HG03025 (cell line): ENCODE measurements around the gene VRK1.

Experiments used
- ATAC-seq: cut with Tn5 transposase; IDR thresholded peaks from one replicate; pipeline ENCODE4 v1.9.1; 2021; ENCODE audit warnings: mild to moderate bottlenecking, moderate library complexity; ENCODE audit not compliant: unreplicated experiment, low FRiP score

VRK1 gene

GRCh38 chr14:96817750-96818666, 20.8 kb downstream of the VRK1 start:
- ATAC-seq = no peak

- ATAC-seq = no peak
Measured at GRCh38 chr14:96821501-96821900, 24.3 kb downstream of the VRK1 start.

GRCh38 chr14:96823652-96824051, 26.5 kb downstream of the VRK1 start:
- ATAC-seq = no peak

GRCh38 chr14:96824283-96824682, 27.1 kb downstream of the VRK1 start:
- ATAC-seq = no peak

GRCh38 chr14:96826818-96827217, 29.6 kb downstream of the VRK1 start:
- no peak for ATAC-seq

GRCh38 chr14:96827290-96827689, 30.1 kb downstream of the VRK1 start:
- no peak for ATAC-seq

GRCh38 chr14:96829791-96830190, 32.6 kb downstream of the VRK1 start:
- ATAC-seq = no peak

- ATAC-seq = no peak
Measured at GRCh38 chr14:96830946-96831345, 33.8 kb downstream of the VRK1 start.

GRCh38 chr14:96832351-96832750, 35.2 kb downstream of the VRK1 start:
- no peak for ATAC-seq

- ATAC-seq = no peak
Measured at GRCh38 chr14:96838449-96838848, 41.3 kb downstream of the VRK1 start.

GRCh38 chr14:96839251-96839650, 42.1 kb downstream of the VRK1 start:
- no peak for ATAC-seq

- ATAC-seq = no peak
Measured at GRCh38 chr14:96843137-96843536, 46.0 kb downstream of the VRK1 start.

GRCh38 chr14:96844857-96845570, 47.8 kb downstream of the VRK1 start:
- ATAC-seq = no peak

GRCh38 chr14:96847451-96847850, 50.3 kb downstream of the VRK1 start:
- ATAC-seq = no peak

GRCh38 chr14:96848011-96848410, 50.8 kb downstream of the VRK1 start:
- no peak for ATAC-seq

- no peak for ATAC-seq
Measured at GRCh38 chr14:96849733-96850132, 52.6 kb downstream of the VRK1 start.

- no peak for ATAC-seq
Measured at GRCh38 chr14:96851694-96852381, 54.7 kb downstream of the VRK1 start.

- no peak for ATAC-seq
Measured at GRCh38 chr14:96852823-96853422, 55.7 kb downstream of the VRK1 start.

- ATAC-seq = no peak
Measured at GRCh38 chr14:96858643-96859042, 61.5 kb downstream of the VRK1 start.

GRCh38 chr14:96861568-96862310, 64.6 kb downstream of the VRK1 start:
- ATAC-seq = no peak
